Endothelial cell of umbilical vein (primary cell): Measurements from ENCODE around the gene IPO11. TPM values are rescaled to one million over a fixed set of nuclear protein-coding genes. Genes with fewer than 3 reads are reported as not detected.

Source experiments
- BruUV-seq: library from RNA; stranded (reverse); fragments of 400-500 nt; replicated peaks from 2 replicates; lab custom pipeline; 2021; lab: Mats Ljungman, UMichigan
- CTCF ChIA-PET: fragments of 300-600, 350-600 bp; sonication (Branson Sonifier 250); formaldehyde crosslinking; loops from one replicate; lab custom pipeline; 2021; ENCODE audit warnings: antibody characterized with exemption, inconsistent platforms; lab: Charles Lee
- POLR2A ChIA-PET: fragments of 300-600, 350-600 bp; sonication (Branson Sonifier 250); formaldehyde crosslinking; loops from one replicate; lab custom pipeline; 2021; ENCODE audit warnings: antibody characterized with exemption, inconsistent platforms; lab: Charles Lee
- DNase-seq: peaks from one replicate; pipeline ENCODE4 v3.0.0-alpha.2; 2011; ENCODE audit warnings: low read depth, low spot score
- FAIRE-seq: peaks from 2 replicates; lab custom pipeline; 2011; peaks lifted over from hg19 to GRCh38; lab: Jason Lieb, UNC
- H2AFZ ChIP-seq: 2 replicates; pipeline ENCODE4 v1.6.0; 2012; ENCODE audit warnings: low read depth, low read length, control low read depth, inconsistent platforms
- H3K27ac ChIP-seq: 2 replicates; pipeline ENCODE4 v1.5.1; 2011; ENCODE audit warnings: low read depth, mild to moderate bottlenecking, control low read depth, low read length, moderate library complexity; ENCODE audit not compliant: insufficient read depth
- H3K27me3 ChIP-seq, 2 experiments: 2 replicates each; pipeline versions ENCODE4 v1.6.0 to v1.6.1; 2011; ENCODE audit warnings: low read length in 2 of 2, mixed read lengths in 1 of 2; ENCODE audit not compliant: control insufficient read depth in 2 of 2, insufficient read depth in 2 of 2
- H3K36me3 ChIP-seq, 2 experiments: 2 replicates in 1 of 2; 3 replicates in 1 of 2; pipeline ENCODE4 v1.5.1; 2011; ENCODE audit warnings: low read length in 2 of 2, mild to moderate bottlenecking in 1 of 2, moderate library complexity in 1 of 2; ENCODE audit not compliant: control insufficient read depth in 2 of 2, insufficient read depth in 2 of 2; ENCODE audit errors: extremely low read depth in 1 of 2
- H3K4me1 ChIP-seq: 3 replicates; pipeline ENCODE4 v1.5.1; 2011; ENCODE audit warnings: mild to moderate bottlenecking, low read length; ENCODE audit not compliant: control insufficient read depth, insufficient read depth; ENCODE audit errors: extremely low read depth
- H3K4me2 ChIP-seq: 2 replicates; pipeline ENCODE4 v1.6.1; 2011; ENCODE audit warnings: low read length, control low read depth, mixed read lengths; ENCODE audit not compliant: insufficient read depth
- H3K4me3 ChIP-seq, 3 experiments: fragments of 200-600 bp in 1 of 3; sonication (generic), shearing (Covaris generic) in 1 of 3; replicated peaks in 1 of 3; 2 replicates each; pipeline ENCODE4 v1.5.1; 2011 to 2016; ENCODE audit warnings: control low read depth in 3 of 3, low read length in 3 of 3, mild to moderate bottlenecking in 2 of 3, inconsistent platforms in 1 of 3, low read depth in 1 of 3, moderate library complexity in 1 of 3; ENCODE audit not compliant: insufficient read depth in 1 of 3
- H3K79me2 ChIP-seq: 2 replicates; pipeline ENCODE4 v1.6.0; 2012; ENCODE audit warnings: low read length, inconsistent platforms; ENCODE audit not compliant: control insufficient read depth, insufficient read depth
- H3K9ac ChIP-seq: replicated peaks from 2 replicates; pipeline ENCODE3; 2011; ENCODE audit warnings: low read length, control low read depth; ENCODE audit not compliant: insufficient read depth; ENCODE audit errors: extremely low read depth
- H3K9me1 ChIP-seq: replicated peaks from 3 replicates; pipeline ENCODE4 v1.6.0; 2011; ENCODE audit warnings: mild to moderate bottlenecking, low read length; ENCODE audit not compliant: control insufficient read depth, insufficient read depth; ENCODE audit errors: extremely low read depth
- H3K9me3 ChIP-seq: replicated peaks from 2 replicates; pipeline ENCODE4 v1.5.1; 2012; ENCODE audit warnings: low read length, inconsistent platforms; ENCODE audit not compliant: control insufficient read depth, insufficient read depth
- H4K20me1 ChIP-seq: replicated peaks from 2 replicates; pipeline ENCODE3; 2011; ENCODE audit warnings: mild to moderate bottlenecking, low read length; ENCODE audit not compliant: control insufficient read depth, insufficient read depth; ENCODE audit errors: extremely low read depth
- EZH2 ChIP-seq: IDR thresholded peaks from 2 replicates; pipeline ENCODE4 v1.6.1; 2012; ENCODE audit warnings: borderline replicate concordance, low read depth, mild to moderate bottlenecking, moderate library complexity, low read length, inconsistent platforms; ENCODE audit not compliant: severe bottlenecking
- FOS ChIP-seq: IDR thresholded peaks from 2 replicates; pipeline ENCODE4 v1.6.1; 2011; ENCODE audit warnings: mild to moderate bottlenecking, low read length, moderate library complexity, borderline replicate concordance; ENCODE audit not compliant: insufficient read depth
- GATA2 ChIP-seq: IDR thresholded peaks from 2 replicates; pipeline ENCODE4 v1.7.0; 2011; ENCODE audit warnings: low read depth, mild to moderate bottlenecking, moderate library complexity, mixed read lengths, low read length; ENCODE audit not compliant: insufficient read length, insufficient read depth
- JUN ChIP-seq: IDR thresholded peaks from 2 replicates; pipeline ENCODE4 v1.6.1; 2011; ENCODE audit warnings: borderline replicate concordance, low read depth; ENCODE audit not compliant: insufficient read length, insufficient read depth
- MYC ChIP-seq: IDR thresholded peaks from one replicate; pipeline ENCODE4 v1.6.1; 2011; ENCODE audit warnings: mild to moderate bottlenecking, low read depth, low read length
- POLR2A ChIP-seq: IDR thresholded peaks from 2 replicates; pipeline ENCODE4 v1.6.1; 2012; ENCODE audit warnings: low read depth, mild to moderate bottlenecking, control low read depth, low read length
- POLR2AphosphoS5 ChIP-seq: IDR thresholded peaks from 2 replicates; pipeline ENCODE4 v1.6.1; 2012; ENCODE audit warnings: low read depth, mild to moderate bottlenecking, control low read depth, low read length, moderate library complexity; ENCODE audit not compliant: insufficient read depth
- dilution Hi-C: fragments of 300-500 bp; cut with MboI; formaldehyde crosslinking; loops from one replicate; pipeline ENCODE4 v1.15.0; 2019; ENCODE audit warnings: low sequenced_read_pairs; ENCODE audit not compliant: extremely low pct_ligation_motif_present
- intact Hi-C: fragments of 100-400 bp; cut with micrococcal nuclease; formaldehyde crosslinking; loops from one replicate; pipeline ENCODE4 v1.10.0; 2022
- polyA plus RNA-seq, 4 experiments: library from polyadenylated mRNA; depleted of rRNA in 3 of 4; stranded (reverse) in 3 of 4; unstranded in 1 of 4; fragments of >200 nt; gene quantifications; 2 replicates each; pipeline versions ENCODE4 v1.2.1 to v1.2.3, GENCODE V29; 2011 to 2012; ENCODE audit warnings: missing spikeins in 1 of 4
- total RNA-seq: library from RNA; stranded (reverse); gene quantifications from 2 replicates; pipeline ENCODE4 v1.2.3, GENCODE V29; 2021
- TF ChIP-seq, protein P1 (sequence below): IDR thresholded peaks from 2 replicates; pipeline ENCODE4 v1.6.1; 2011; ENCODE audit not compliant: insufficient read depth, insufficient read length
- TF ChIP-seq, protein P2 (sequence below), 2 donors: IDR thresholded peaks; 1 replicate in 1 of 2; 2 replicates in 1 of 2; pipeline ENCODE4 v1.5.1; 2011; ENCODE audit warnings: low read length in 2 of 2, mild to moderate bottlenecking in 2 of 2, moderate library complexity in 2 of 2, control low read depth in 1 of 2, inconsistent platforms in 1 of 2, low read depth in 1 of 2; ENCODE audit not compliant: insufficient read depth in 1 of 2; ENCODE audit errors: extremely low read depth in 1 of 2

The IPO11 gene
- total and polyA plus RNA-seq, 2 donors (not counting 3 experiments of a cell fraction or from before 2014, with no cell fraction given) = 38.5 to 80.9 TPM

DNA sequence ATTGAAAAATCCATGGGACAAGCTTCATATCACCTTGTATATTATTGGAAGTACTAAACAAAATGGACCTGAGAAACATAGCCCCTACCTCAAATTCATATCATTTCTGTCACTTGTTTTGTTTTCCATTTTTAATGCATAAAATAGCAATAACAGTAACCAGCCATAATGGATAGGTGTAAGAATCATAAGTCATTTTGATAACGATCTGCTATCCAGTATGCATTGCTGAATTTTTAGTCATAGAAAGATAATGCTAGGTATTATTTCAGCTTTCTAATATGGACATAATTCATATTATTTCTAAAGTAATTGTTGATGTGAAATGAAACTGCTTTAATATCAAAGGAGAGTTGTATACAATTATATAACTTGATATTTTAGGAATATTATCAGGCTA is 164.9 kb downstream of the IPO11 start:
- Histone ChIP-seq H3K79me2 (peaks cover 41% of the 10 kb centered on the region), H2AFZ (no peak overlapping the region), H3K9ac (peak overlapping the region; percentile 100), H3K9me3 (no peaks in the 10 kb centered on the region), H3K27ac (peak overlapping the region; percentile 88), H4K20me1 (no peaks in the 10 kb centered on the region), H3K36me3 (no peaks in the 10 kb centered on the region), H3K4me1 (peaks cover 62% of the 10 kb centered on the region), H3K4me2 (peak overlapping the region; percentile 100), H3K27me3 (no peaks in the 10 kb centered on the region), H3K4me3 (peak overlapping the region in 1 of 3 experiments; percentile 99), H3K9me1 (no peaks in the 10 kb centered on the region)
- no peak for FAIRE-seq
- no TSS peak for BruUV-seq
- dilution Hi-C loops (no loop called here), intact Hi-C loops (loop anchor here (2.0 to 5.0 kb wide), 3 partner anchors 80 to 270 kb away; partner anchors contain the start of genes IPO11 and KIF2A)
- POLR2A ChIA-PET = no interaction called here
- CTCF ChIA-PET = interaction anchor here (0.8 to 2.6 kb wide), 7 partner anchors 9 to 201 kb away, joined by 3 to 13 read pairs (median 3); no protein-coding TSS in a partner anchor
- peak; percentile 90 for TF ChIP-seq GATA2
- no peak for TF ChIP-seq POLR2A
- TF ChIP-seq, protein P1, sequence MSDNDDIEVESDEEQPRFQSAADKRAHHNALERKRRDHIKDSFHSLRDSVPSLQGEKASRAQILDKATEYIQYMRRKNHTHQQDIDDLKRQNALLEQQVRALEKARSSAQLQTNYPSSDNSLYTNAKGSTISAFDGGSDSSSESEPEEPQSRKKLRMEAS = no peak
- peak; percentile 32 for DNase-seq

DNA sequence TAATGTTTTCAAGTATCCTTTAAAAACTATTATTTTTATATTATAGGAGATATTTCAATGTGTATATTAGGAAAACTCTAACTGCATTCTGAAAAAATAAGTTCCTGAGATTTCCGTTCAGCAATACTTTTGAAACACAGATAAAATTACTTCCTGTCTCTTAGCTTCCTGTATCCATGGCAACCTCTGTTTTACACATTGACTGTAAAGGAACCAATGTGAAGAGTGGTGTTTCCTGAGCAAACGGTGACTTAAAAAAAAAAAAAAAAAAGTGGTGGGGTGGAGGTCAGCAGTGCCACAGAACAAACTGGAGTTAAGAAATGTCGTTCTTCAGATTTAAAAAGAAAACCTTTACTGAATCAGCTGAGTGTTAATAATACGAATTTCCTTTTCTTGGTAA is 166.0 kb downstream of the IPO11 start, which contains the start of gene LRRC70:
TSS of gene LRRC70 (plus strand) at position 280 of the 400 bp plus-strand sequence. CDS start 620 bp downstream, outside the sequence.
- peak; percentile 52 for FAIRE-seq
- no peak for TF ChIP-seq MYC
- TF ChIP-seq, protein P2, sequence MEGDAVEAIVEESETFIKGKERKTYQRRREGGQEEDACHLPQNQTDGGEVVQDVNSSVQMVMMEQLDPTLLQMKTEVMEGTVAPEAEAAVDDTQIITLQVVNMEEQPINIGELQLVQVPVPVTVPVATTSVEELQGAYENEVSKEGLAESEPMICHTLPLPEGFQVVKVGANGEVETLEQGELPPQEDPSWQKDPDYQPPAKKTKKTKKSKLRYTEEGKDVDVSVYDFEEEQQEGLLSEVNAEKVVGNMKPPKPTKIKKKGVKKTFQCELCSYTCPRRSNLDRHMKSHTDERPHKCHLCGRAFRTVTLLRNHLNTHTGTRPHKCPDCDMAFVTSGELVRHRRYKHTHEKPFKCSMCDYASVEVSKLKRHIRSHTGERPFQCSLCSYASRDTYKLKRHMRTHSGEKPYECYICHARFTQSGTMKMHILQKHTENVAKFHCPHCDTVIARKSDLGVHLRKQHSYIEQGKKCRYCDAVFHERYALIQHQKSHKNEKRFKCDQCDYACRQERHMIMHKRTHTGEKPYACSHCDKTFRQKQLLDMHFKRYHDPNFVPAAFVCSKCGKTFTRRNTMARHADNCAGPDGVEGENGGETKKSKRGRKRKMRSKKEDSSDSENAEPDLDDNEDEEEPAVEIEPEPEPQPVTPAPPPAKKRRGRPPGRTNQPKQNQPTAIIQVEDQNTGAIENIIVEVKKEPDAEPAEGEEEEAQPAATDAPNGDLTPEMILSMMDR (IDR thresholded peaks at IDR 0.05; ENCODE audit: extremely low read depth in 1 of 2, insufficient read depth in 1 of 2, low read depth in 1 of 2, low read length in 2 of 2) = no peak
- TF ChIP-seq, protein P1 = no peak
- TF ChIP-seq EZH2 = no peak
- no peak for TF ChIP-seq POLR2A
- peak; percentile 8 for TF ChIP-seq FOS
- TF ChIP-seq POLR2AphosphoS5 = no peak
- peak; percentile 5 for TF ChIP-seq JUN
- TF ChIP-seq GATA2 = peak; percentile 51
- BruUV-seq = no TSS peak

More for the DNA sequence above, 166.0 kb downstream of the IPO11 start, which contains the start of gene LRRC70:
- Histone ChIP-seq H3K9ac (peak within 1 kb of the TSS; percentile 100), H2AFZ (no peak within 1 kb of the TSS), H3K27ac (peak within 1 kb of the TSS; percentile 88), H3K4me1 (peaks cover 73% of the 10 kb centered on the region), H3K27me3 (no peaks in the 10 kb centered on the region), H3K9me1 (no peaks in the 10 kb centered on the region), H4K20me1 (no peaks in the 10 kb centered on the region), H3K36me3 (no peaks in the 10 kb centered on the region), H3K4me3 (peak within 1 kb of the TSS; percentile 51 to 99 (median 95)), H3K79me2 (peaks cover 49% of the 10 kb centered on the region), H3K4me2 (peak within 1 kb of the TSS; percentile 100), H3K9me3 (no peaks in the 10 kb centered on the region)
- POLR2A ChIA-PET = interaction anchor here (0.6 to 0.7 kb wide), 2 partner anchors 75 to 103 kb away, joined by 3 to 6 read pairs; no protein-coding TSS in a partner anchor
- intact Hi-C loops (loop anchor here (5.0 kb wide), 2 partner anchors 81 to 271 kb away; partner anchors contain the start of gene KIF2A), dilution Hi-C loops (no loop called here)
- peak; percentile 93 for DNase-seq
- CTCF ChIA-PET = interaction anchor here (0.8 to 2.6 kb wide), 6 partner anchors 8 to 119 kb away, joined by 3 to 13 read pairs (median 4); no protein-coding TSS in a partner anchor
